A549 (cell line): ENCODE results near the gene HOXA7. TPM values are rescaled to one million over a fixed set of nuclear protein-coding genes. Genes with fewer than 3 reads are reported as not detected.

ENCODE experiments used
- ATAC-seq, 2 experiments: fragments of 200-7000 bp in 1 of 2; fragments of >200 bp in 1 of 2; cut with Nextera tagmentation in 1 of 2; cut with Tn5 transposase in 1 of 2; 3 replicates each; pipeline versions ENCODE4 v1.8.0 to v1.9.1; 2018 to 2020; ENCODE audit warnings: mild to moderate bottlenecking in 1 of 2, moderate library complexity in 1 of 2
- CTCF ChIA-PET: fragments of 300-600 bp; sonication (Branson Sonifier 250); formaldehyde crosslinking; extraction: SDS; loops from one replicate; lab custom pipeline; 2021; ENCODE audit warnings: antibody characterized with exemption, inconsistent platforms; lab: Yijun Ruan, JAX
- POLR2A ChIA-PET: fragments of 350-600 bp; formaldehyde crosslinking; extraction: SDS; loops from one replicate; lab custom pipeline; 2021; ENCODE audit warnings: antibody characterized with exemption, inconsistent platforms; lab: Yijun Ruan, JAX
- DNase-seq, 2 experiments: peaks; one replicate each; pipeline versions ENCODE4 v3.0.0 to v3.0.0-alpha.2; 2011 to 2016; ENCODE audit warnings: low read depth in 1 of 2, low spot score in 1 of 2
- FAIRE-seq: peaks from 2 replicates; lab custom pipeline; 2011; peaks lifted over from hg19 to GRCh38; lab: Jason Lieb, UNC
- H3K27ac ChIP-seq, 2 experiments: fragments of >200 bp; sonication (Bioruptor Twin); formaldehyde crosslinking; 3 replicates each; pipeline ENCODE4 v1.5.1; 2016 to 2017
- H3K4me1 ChIP-seq: fragments of >200 bp; sonication (Bioruptor Twin); formaldehyde crosslinking; 3 replicates; pipeline ENCODE4 v1.6.1; 2016
- H3K4me2 ChIP-seq: fragments of >200 bp; sonication (Bioruptor Twin); formaldehyde crosslinking; 3 replicates; pipeline ENCODE4 v1.6.1; 2016
- H3K4me3 ChIP-seq: fragments of >200 bp; sonication (Bioruptor Twin); formaldehyde crosslinking; 3 replicates; pipeline ENCODE4 v1.5.1; 2016
- H3K9me3 ChIP-seq: fragments of >200 bp; sonication (Bioruptor Twin); formaldehyde crosslinking; 3 replicates; pipeline ENCODE4 v1.6.1; 2016
- ATOH8 ChIP-seq: fragments of 250-450 bp; sonication (Bioruptor Pico); IDR thresholded peaks from 2 replicates; pipeline ENCODE4 v1.5.0; 2020; ENCODE audit warnings: low read depth, mild to moderate bottlenecking, moderate library complexity
- BCL3 ChIP-seq: fragments of >200 bp; sonication (Bioruptor Twin); formaldehyde crosslinking; IDR thresholded peaks from 3 replicates; pipeline ENCODE4 v1.6.1; 2016
- CEBPB ChIP-seq, 2 experiments: fragments of >200 bp in 1 of 2; sonication (Bioruptor Twin) in 1 of 2; formaldehyde crosslinking in 1 of 2; IDR thresholded peaks; 2 replicates each; pipeline ENCODE4 v1.6.1; 2012 to 2016
- CHD2 ChIP-seq: fragments of 150-350 bp; IDR thresholded peaks from 2 replicates; pipeline ENCODE4 v1.6.1; 2014; ENCODE audit warnings: low read length; ENCODE audit not compliant: partially characterized antibody
- ELK1 ChIP-seq: fragments of 150-350 bp; IDR thresholded peaks from 2 replicates; pipeline ENCODE4 v1.6.1; 2014; ENCODE audit warnings: low read depth, mild to moderate bottlenecking, low read length
- FOSB ChIP-seq: fragments of 250-450 bp; sonication (Bioruptor Pico); IDR thresholded peaks from 2 replicates; pipeline ENCODE4 v1.5.0; 2020; ENCODE audit warnings: mild to moderate bottlenecking, moderate library complexity
- FOSL2 ChIP-seq, 2 experiments: fragments of 450-650 bp in 1 of 2; fragments of >200 bp in 1 of 2; sonication (Bioruptor Twin) in 1 of 2; formaldehyde crosslinking; IDR thresholded peaks; 2 replicates each; pipeline versions ENCODE4 v1.5.0 to v1.6.1; 2016 to 2020; ENCODE audit warnings: mild to moderate bottlenecking in 1 of 2, moderate library complexity in 1 of 2
- HDAC2 ChIP-seq: fragments of 200-600 bp; sonication (generic); IDR thresholded peaks from 2 replicates; pipeline ENCODE4 v1.6.1; 2016
- HES2 ChIP-seq: fragments of >200 bp; sonication (Bioruptor Twin); formaldehyde crosslinking; IDR thresholded peaks from 2 replicates; pipeline ENCODE4 v1.6.1; 2016
- HMGXB4 ChIP-seq: fragments of 250-450 bp; sonication (Bioruptor Pico); IDR thresholded peaks from 2 replicates; pipeline ENCODE4 v1.5.0; 2021; ENCODE audit warnings: mild to moderate bottlenecking, moderate library complexity, borderline replicate concordance
- HOXA7 ChIP-seq: fragments of 250-450 bp; sonication (Bioruptor Pico); IDR thresholded peaks from 2 replicates; pipeline ENCODE4 v1.5.0; 2020; ENCODE audit warnings: mild to moderate bottlenecking, moderate library complexity
- HOXB5 ChIP-seq: fragments of 250-450 bp; sonication (Bioruptor Pico); IDR thresholded peaks from 2 replicates; pipeline ENCODE4 v1.5.0; 2020; ENCODE audit warnings: mild to moderate bottlenecking, moderate library complexity
- KDM1A ChIP-seq: fragments of 200-600 bp; sonication (generic); IDR thresholded peaks from 2 replicates; pipeline ENCODE4 v1.6.1; 2016; ENCODE audit warnings: low read depth, mild to moderate bottlenecking
- MAFK ChIP-seq: fragments of 450-650 bp; IDR thresholded peaks from 2 replicates; pipeline ENCODE4 v1.6.1; 2014; ENCODE audit not compliant: partially characterized antibody
- MAX ChIP-seq: IDR thresholded peaks from 2 replicates; pipeline ENCODE4 v1.6.1; 2012
- MYC ChIP-seq: IDR thresholded peaks from 2 replicates; pipeline ENCODE4 v1.6.1; 2012; ENCODE audit warnings: mild to moderate bottlenecking, inconsistent platforms, low read length, improper control_type of control experiment, borderline replicate concordance
- NPAS2 ChIP-seq: fragments of 250-450 bp; sonication (Bioruptor Pico); IDR thresholded peaks from 2 replicates; pipeline ENCODE4 v1.8.0; 2022; ENCODE audit warnings: mild to moderate bottlenecking, moderate library complexity, borderline replicate concordance
- PBX3 ChIP-seq: IDR thresholded peaks from 2 replicates; pipeline ENCODE4 v1.6.1; 2012
- RCOR1 ChIP-seq: fragments of 150-350 bp; IDR thresholded peaks from 2 replicates; pipeline ENCODE4 v1.6.1; 2014; ENCODE audit warnings: antibody characterized with exemption, low read length, low read depth
- REST ChIP-seq: fragments of 200-600 bp; sonication (generic); IDR thresholded peaks from 2 replicates; pipeline ENCODE4 v1.6.1; 2016; ENCODE audit warnings: antibody characterized with exemption, mild to moderate bottlenecking, moderate library complexity
- ZFP36 ChIP-seq: fragments of 450-650 bp; IDR thresholded peaks from 2 replicates; pipeline ENCODE4 v1.6.1; 2014; ENCODE audit warnings: borderline replicate concordance; ENCODE audit not compliant: partially characterized antibody
- WGBS: methylation state at CpG from one replicate; pipeline ENCODE4 v1.1.6; 2017; ENCODE audit errors: missing lambda C conversion rate; 5-methylcytosine and 5-hydroxymethylcytosine counted together
- polyA plus RNA-seq, 4 experiments: library from polyadenylated mRNA; depleted of rRNA in 3 of 4; stranded (reverse); fragments of >200 nt; fragmentation: RNase III in 1 of 4; extraction: RNeasy Plus Mini Kit Qiagen cat#74134 plus additional on column Dnase treatment in 1 of 4; gene quantifications; 2 replicates in 3 of 4; 3 replicates in 1 of 4; pipeline ENCODE4 v1.2.3, GENCODE V29; 2011 to 2017

The HOXA7 gene
- polyA plus RNA-seq, 2 of the 4 experiments (the other 2 are of a cell fraction), result 4.1 to 4.8 TPM

- peak overlapping the region; percentile 92 to 98 for H3K27ac ChIP-seq
- H3K4me3 ChIP-seq, result peak overlapping the region; percentile 72
- no peaks in the 10 kb centered on the region for H3K9me3 ChIP-seq
- DNase-seq (peak in 1 of 2 experiments; percentile 73), ATAC-seq (no peak), FAIRE-seq (no peak)
- CTCF ChIA-PET, result interaction anchor here (0.9 to 3.0 kb wide), 7 partner anchors 12 to 429 kb away, joined by 3 to 17 read pairs (median 4); partner anchors contain the start of genes HOXA1 and HOXA5
- peak overlapping the region; percentile 88 for H3K4me2 ChIP-seq
- POLR2A ChIA-PET, result interaction anchor here (0.9 to 1.8 kb wide), 3 partner anchors 10 to 15 kb away, joined by 3 to 10 read pairs (median 6); partner anchors contain the start of gene HOXA1
- TF ChIP-seq FOSL2 (IDR thresholded peaks at IDR 0.05), result peak; percentile 53
- TF ChIP-seq FOSL2 (CRISPR knock-in tag; IDR thresholded peaks at IDR 0.05), result peak; percentile 79
- TF ChIP-seq ZFP36, result no peak
- WGBS, result 24% methylated on average over 5 of the region's 6 CpGs
- peaks cover 30% of the 10 kb centered on the region for H3K4me1 ChIP-seq
Measured at GRCh38 chr7:27111042-27111750, 45.3 kb downstream of the HOXA7 start.

GRCh38 chr7:27110186-27111031 lies 46.1 kb downstream of the HOXA7 start:
- Histone ChIP-seq H3K4me2 (peak overlapping the region; percentile 88), H3K4me3 (peak overlapping the region; percentile 72), H3K27ac (peak overlapping the region; percentile 92 to 98), H3K4me1 (peaks cover 30% of the 10 kb centered on the region), H3K9me3 (no peaks in the 10 kb centered on the region)
- no peak for ATAC-seq
- POLR2A ChIA-PET, result interaction anchor here (0.9 to 1.8 kb wide), 3 partner anchors 11 to 14 kb away, joined by 3 to 10 read pairs (median 6); partner anchors contain the start of gene HOXA1
- TF ChIP-seq HDAC2 (no peak), MAFK (peak; percentile 26), KDM1A (no peak), BCL3 (no peak), NPAS2 (no peak), ELK1 (no peak), ATOH8 (CRISPR knock-in tag) (0 out of 2 replicates have a peak, but pooled peaks have one; percentile 12), HES2 (no peak), REST (no peak), HOXA7 (CRISPR knock-in tag) (no peak), MAX (peak; percentile 23; the same call in 1 of the 2 replicates), CEBPB (IDR thresholded peaks at IDR 0.05) (0 out of 4 replicates have a peak, but pooled peaks of 1 of the 2 experiments have one; percentile 3), HMGXB4 (CRISPR knock-in tag) (no peak), CHD2 (no peak), RCOR1 (no peak), MYC (no peak), HOXB5 (no peak), PBX3 (no peak), FOSB (CRISPR knock-in tag) (no peak)
- DNase-seq, result peak in 1 of 2 experiments; percentile 51
- 79% methylated on average over 50 of the region's 66 CpGs for WGBS
- FAIRE-seq, result no peak
- CTCF ChIA-PET, result interaction anchor here (0.9 to 3.0 kb wide), 8 partner anchors 11 to 428 kb away, joined by 3 to 17 read pairs (median 4); partner anchors contain the start of genes HOXA1 and HOXA5
